ENCODE results near the gene EIF2B4. TPM values are rescaled to one million over a fixed set of nuclear protein-coding genes. Genes with fewer than 3 reads are reported as not detected.
A peak's percentile ranks its signal among the peaks of the same experiment; 100 is the strongest.

Gene EIF2B4
- total RNA-seq: 10 to 100 TPM; 33.4 to 53.0 (median 42.5) TPM

- ATAC-seq (ENCODE audit: low FRiP score) (peak; percentile 96), DNase-seq (ENCODE audit: low spot score) (peak; percentile 94)
- TF ChIP-seq CTCF (IDR thresholded peaks at IDR 0.05): no peak
Observed at GRCh38 chr2:27370026-27370815, at the start of gene EIF2B4, which contains the start of gene SNX17. Gene EIF2B4, minus strand, starts transcription at chr2:27370338. Its CDS starts 24 bp downstream, at chr2:27370314. Gene SNX17, plus strand, starts transcription at chr2:27370616. Its CDS starts 128 bp downstream, at chr2:27370744.

GRCh38 chr2:27416151-27416550 is 46.0 kb upstream of the EIF2B4 start:
- no peak for TF ChIP-seq CTCF (IDR thresholded peaks at IDR 0.05)
- DNase-seq (ENCODE audit: low spot score) (no peak), ATAC-seq (ENCODE audit: low FRiP score) (no peak)

- TF ChIP-seq CTCF (IDR thresholded peaks at IDR 0.05): no peak
- DNase-seq (ENCODE audit: low spot score): no peak
- no peak for ATAC-seq (ENCODE audit: low FRiP score)
Observed at GRCh38 chr2:27412419-27413152, 42.4 kb upstream of the EIF2B4 start.

GRCh38 chr2:27409321-27410073 is 39.4 kb upstream of the EIF2B4 start, which contains the start of gene PPM1G:
Gene PPM1G, minus strand, starts transcription at chr2:27409591. Its CDS starts 169 bp downstream, at chr2:27409422.
- peak; percentile 100 for ATAC-seq (ENCODE audit: low FRiP score)
- peak; percentile 78 for DNase-seq (ENCODE audit: low spot score)
- TF ChIP-seq CTCF (IDR thresholded peaks at IDR 0.05): no peak

- TF ChIP-seq CTCF (IDR thresholded peaks at IDR 0.05): no peak
- DNase-seq (ENCODE audit: low spot score) (no peak), ATAC-seq (ENCODE audit: low FRiP score) (peak; percentile 52)
Observed at GRCh38 chr2:27408601-27409320, 38.6 kb upstream of the EIF2B4 start.

- DNase-seq (ENCODE audit: low spot score): no peak
- no peak for TF ChIP-seq CTCF (IDR thresholded peaks at IDR 0.05)
- ATAC-seq (ENCODE audit: low FRiP score): no peak
Observed at GRCh38 chr2:27407798-27408491, 37.8 kb upstream of the EIF2B4 start.

Data from omental fat pad (tissue), 4 donors.